H1 (cell line): ENCODE measurements around the gene MACROD2. TPM values are rescaled to one million over a fixed set of nuclear protein-coding genes. Genes with fewer than 3 reads are reported as not detected.

Source experiments
- SP2 ChIP-seq: IDR thresholded peaks from 2 replicates; pipeline ENCODE4 v1.6.1; 2012; ENCODE audit warnings: mild to moderate bottlenecking, low read length, inconsistent platforms
- polyA plus RNA-seq, 7 experiments: library from polyadenylated mRNA; depleted of rRNA in 3 of 7; stranded (reverse) in 5 of 7; unstranded in 2 of 7; fragments of >200 nt in 5 of 7; fragments of 200-250 nt in 2 of 7; gene quantifications; 1 replicate in 5 of 7; 2 replicates in 1 of 7; 4 replicates in 1 of 7; pipeline versions ENCODE4 v1.2.1 to v1.2.3, GENCODE V29; 2011 to 2013; ENCODE audit warnings: missing spikeins in 2 of 7, mixed read lengths in 2 of 7
- total RNA-seq: library from RNA; stranded (reverse); fragmentation: NEBNext Ultra II Directional; extraction: Animal tissue kit (Norgen Biotek cat#: 25700); gene quantifications from 2 replicates; pipeline ENCODE4 v1.2.1, GENCODE V29; 2021

The MACROD2 gene
- total and polyA plus RNA-seq, 2 of the 8 experiments (the other 6 are each of a cell fraction or from before 2014, with no cell fraction given) = 0.70 to 3.9 TPM

GRCh38 chr20:14450256-14450655 is 454.9 kb downstream of the MACROD2 start (continued):
- TF ChIP-seq SP2 = no peak
